OCI-LY1 (cell line): ENCODE measurements around the gene PTPRJ.

Experiments used
- H2AFZ ChIP-seq: fragments of 200-600 bp; sonication (generic), shearing (Covaris generic); 2 replicates; pipeline ENCODE4 v1.6.0; 2014; ENCODE audit warnings: antibody characterized with exemption, mild to moderate bottlenecking, low read length
- H3F3A ChIP-seq: fragments of 200-600 bp; sonication (generic), shearing (Covaris generic); 2 replicates; pipeline ENCODE4 v1.6.0; 2014; ENCODE audit warnings: mild to moderate bottlenecking, antibody characterized with exemption, low read length, moderate library complexity; ENCODE audit not compliant: insufficient read depth
- H3K27ac ChIP-seq: fragments of 200-600 bp; sonication (generic); 2 replicates; pipeline ENCODE4 v1.5.1; 2014; ENCODE audit warnings: low read length, mixed run types, mild to moderate bottlenecking, low read depth; ENCODE audit not compliant: poor library complexity, severe bottlenecking
- H3K27me3 ChIP-seq: fragments of 200-600 bp; sonication (generic); 2 replicates; pipeline ENCODE4 v1.6.0; 2014; ENCODE audit warnings: antibody characterized with exemption, mild to moderate bottlenecking, low read length, moderate library complexity; ENCODE audit not compliant: insufficient read depth
- H3K36me3 ChIP-seq: fragments of 200-600 bp; sonication (generic); 2 replicates; pipeline ENCODE4 v1.6.1; 2014; ENCODE audit warnings: mild to moderate bottlenecking, antibody characterized with exemption, low read length, moderate library complexity, mixed read lengths; ENCODE audit not compliant: insufficient read depth
- H3K4me1 ChIP-seq: fragments of 200-600 bp; sonication (generic); 2 replicates; pipeline ENCODE4 v1.5.1; 2014; ENCODE audit warnings: mild to moderate bottlenecking, low read length, moderate library complexity; ENCODE audit not compliant: insufficient read depth, severe bottlenecking
- H3K4me2 ChIP-seq: fragments of 200-600 bp; sonication (generic), shearing (Covaris generic); 2 replicates; pipeline ENCODE4 v1.6.1; 2014; ENCODE audit warnings: low read length
- H3K4me3 ChIP-seq: fragments of 200-600 bp; sonication (generic); 2 replicates; pipeline ENCODE4 v1.5.1; 2014; ENCODE audit warnings: low read length, low read depth, mild to moderate bottlenecking, mixed read lengths; ENCODE audit not compliant: poor library complexity, severe bottlenecking
- H3K79me2 ChIP-seq: fragments of 200-600 bp; shearing (Covaris generic); 2 replicates; pipeline ENCODE4 v1.6.1; 2016; ENCODE audit warnings: mixed run types, low read length, mixed read lengths; ENCODE audit not compliant: insufficient read depth
- H3K9ac ChIP-seq: fragments of 200-600 bp; sonication (generic), shearing (Covaris generic); 2 replicates; pipeline ENCODE4 v1.6.1; 2014; ENCODE audit warnings: mild to moderate bottlenecking, low read length, mixed read lengths
- H3K9me2 ChIP-seq: fragments of 200-600 bp; sonication (generic), shearing (Covaris generic); 2 replicates; pipeline ENCODE4 v1.6.1; 2014; ENCODE audit warnings: low read depth, mild to moderate bottlenecking, low read length, mixed read lengths
- H3K9me3 ChIP-seq: fragments of 200-600 bp; shearing (Covaris generic); 2 replicates; pipeline ENCODE4 v1.6.1; 2014; ENCODE audit warnings: low read length, mixed read lengths
- H4K20me1 ChIP-seq: fragments of 200-600 bp; sonication (generic), shearing (Covaris generic); 2 replicates; pipeline ENCODE4 v1.6.0; 2016; ENCODE audit warnings: mild to moderate bottlenecking, low read length; ENCODE audit not compliant: insufficient read depth
- EZH2 ChIP-seq: fragments of 200-600 bp; sonication (generic), shearing (Covaris generic); IDR thresholded peaks from 2 replicates; pipeline ENCODE4 v1.8.0; 2017; ENCODE audit warnings: borderline replicate concordance, mixed run types, mild to moderate bottlenecking, antibody characterized with exemption, low read length, moderate library complexity, mixed read lengths
- TF ChIP-seq, protein P1 (sequence below): fragments of 200-600 bp; sonication (generic), shearing (Covaris generic); IDR thresholded peaks from 2 replicates; pipeline ENCODE4 v1.5.1; 2017; ENCODE audit warnings: mild to moderate bottlenecking, antibody characterized with exemption, low read length, moderate library complexity, mixed read lengths

PTPRJ gene

DNA sequence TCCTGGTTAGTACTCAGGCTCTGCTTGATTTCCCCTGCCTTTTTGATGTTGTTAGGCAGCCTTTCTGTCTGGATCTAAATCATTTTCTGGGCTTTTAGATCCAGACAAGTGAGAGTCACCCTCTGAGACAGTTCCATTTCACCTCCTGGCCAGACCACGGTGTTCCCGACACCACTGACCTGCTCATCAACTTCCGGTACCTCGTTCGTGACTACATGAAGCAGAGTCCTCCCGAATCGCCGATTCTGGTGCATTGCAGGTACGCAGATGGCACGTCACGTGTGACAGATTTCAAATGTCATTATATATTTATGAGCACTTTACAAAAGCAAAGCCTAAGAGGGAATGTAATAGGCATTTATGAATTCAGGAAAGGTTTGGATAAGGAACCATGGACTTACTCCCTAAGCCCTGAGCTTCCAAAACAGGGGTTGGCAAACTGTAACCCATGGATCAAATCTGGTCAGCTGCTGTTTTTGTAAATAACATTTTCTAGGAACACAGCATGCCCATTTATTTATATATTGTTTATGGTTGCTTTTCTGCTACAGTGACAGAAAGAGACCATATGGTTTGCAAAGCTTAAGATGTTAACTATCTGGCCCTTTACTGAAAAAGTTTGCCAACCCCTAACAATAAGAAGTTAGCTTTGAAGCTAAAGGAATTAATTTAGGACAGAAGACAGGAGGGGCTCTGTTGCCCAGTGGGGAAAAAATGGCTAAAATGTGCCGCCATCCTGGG lies 183.2 kb downstream of the PTPRJ start:
- no peaks in the 10 kb centered on the region for H3F3A ChIP-seq
- no peak overlapping the region for H2AFZ ChIP-seq
- no peaks in the 10 kb centered on the region for H4K20me1 ChIP-seq
- H3K9ac ChIP-seq = no peak overlapping the region
- TF ChIP-seq, protein P1, sequence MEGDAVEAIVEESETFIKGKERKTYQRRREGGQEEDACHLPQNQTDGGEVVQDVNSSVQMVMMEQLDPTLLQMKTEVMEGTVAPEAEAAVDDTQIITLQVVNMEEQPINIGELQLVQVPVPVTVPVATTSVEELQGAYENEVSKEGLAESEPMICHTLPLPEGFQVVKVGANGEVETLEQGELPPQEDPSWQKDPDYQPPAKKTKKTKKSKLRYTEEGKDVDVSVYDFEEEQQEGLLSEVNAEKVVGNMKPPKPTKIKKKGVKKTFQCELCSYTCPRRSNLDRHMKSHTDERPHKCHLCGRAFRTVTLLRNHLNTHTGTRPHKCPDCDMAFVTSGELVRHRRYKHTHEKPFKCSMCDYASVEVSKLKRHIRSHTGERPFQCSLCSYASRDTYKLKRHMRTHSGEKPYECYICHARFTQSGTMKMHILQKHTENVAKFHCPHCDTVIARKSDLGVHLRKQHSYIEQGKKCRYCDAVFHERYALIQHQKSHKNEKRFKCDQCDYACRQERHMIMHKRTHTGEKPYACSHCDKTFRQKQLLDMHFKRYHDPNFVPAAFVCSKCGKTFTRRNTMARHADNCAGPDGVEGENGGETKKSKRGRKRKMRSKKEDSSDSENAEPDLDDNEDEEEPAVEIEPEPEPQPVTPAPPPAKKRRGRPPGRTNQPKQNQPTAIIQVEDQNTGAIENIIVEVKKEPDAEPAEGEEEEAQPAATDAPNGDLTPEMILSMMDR = no peak
- TF ChIP-seq EZH2 = no peak
- no peaks in the 10 kb centered on the region for H3K9me3 ChIP-seq
- H3K4me2 ChIP-seq = no peak overlapping the region
- no peaks in the 10 kb centered on the region for H3K9me2 ChIP-seq
- no peak overlapping the region for H3K4me3 ChIP-seq
- no peak overlapping the region for H3K27ac ChIP-seq
- no peaks in the 10 kb centered on the region for H3K79me2 ChIP-seq
- H3K4me1 ChIP-seq = no peaks in the 10 kb centered on the region
- peaks cover 95% of the 10 kb centered on the region for H3K36me3 ChIP-seq
- H3K27me3 ChIP-seq = no peaks in the 10 kb centered on the region

DNA sequence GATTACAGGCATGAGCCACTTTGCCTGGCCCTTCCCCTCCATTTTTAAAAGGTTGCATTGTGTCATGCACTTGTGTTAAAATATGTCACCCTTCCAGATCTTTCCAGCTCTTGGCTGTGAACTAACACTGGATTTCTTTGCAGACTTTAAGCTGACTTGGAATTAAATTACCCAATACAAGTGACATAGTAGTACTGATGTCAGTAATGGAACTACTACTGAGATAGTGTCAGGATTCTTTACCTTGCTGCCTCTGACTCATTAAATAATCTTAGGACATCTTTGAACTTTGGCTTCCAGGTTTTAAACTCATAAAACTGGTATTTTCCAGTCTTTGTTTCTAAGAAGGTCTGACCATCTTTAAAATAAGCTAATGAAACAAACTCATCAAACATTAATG lies 184.5 kb downstream of the PTPRJ start:
- Histone ChIP-seq H3K27me3 (no peaks in the 10 kb centered on the region), H3K4me2 (no peak overlapping the region), H3K79me2 (no peaks in the 10 kb centered on the region), H4K20me1 (no peaks in the 10 kb centered on the region), H3K36me3 (peaks cover 92% of the 10 kb centered on the region), H3K4me1 (peaks cover 5% of the 10 kb centered on the region), H3K9me3 (no peaks in the 10 kb centered on the region), H3K4me3 (no peak overlapping the region), H3K9ac (no peak overlapping the region), H3K9me2 (no peaks in the 10 kb centered on the region), H3F3A (no peaks in the 10 kb centered on the region), H3K27ac (no peak overlapping the region), H2AFZ (no peak overlapping the region)
- TF ChIP-seq, protein P1 = no peak
- TF ChIP-seq EZH2 = no peak

DNA sequence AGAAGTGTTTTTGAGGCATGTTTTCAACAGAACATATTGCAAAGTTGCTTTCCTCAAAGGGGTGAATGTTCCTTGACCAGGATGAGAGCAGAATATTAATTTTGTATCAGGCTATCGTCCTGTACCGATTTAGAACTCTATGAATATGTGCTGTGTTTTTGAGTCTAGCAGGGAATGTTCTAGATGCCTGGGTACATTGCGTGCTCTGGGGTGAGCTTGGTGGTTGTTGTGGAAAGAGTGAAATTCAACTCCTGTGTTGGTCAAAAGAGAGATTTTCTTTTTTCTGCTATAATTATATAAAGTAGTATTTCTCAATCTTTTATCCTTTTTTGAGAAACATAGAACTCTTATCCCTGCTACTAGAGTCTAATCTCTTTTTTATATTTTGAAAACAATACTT lies 185.1 kb downstream of the PTPRJ start:
- no peaks in the 10 kb centered on the region for H3K79me2 ChIP-seq
- TF ChIP-seq EZH2 = no peak
- TF ChIP-seq, protein P1 = no peak
- no peak overlapping the region for H2AFZ ChIP-seq
- H3K4me2 ChIP-seq = no peak overlapping the region
- H3K4me1 ChIP-seq = peaks cover 11% of the 10 kb centered on the region
- no peaks in the 10 kb centered on the region for H3K9me3 ChIP-seq
- no peaks in the 10 kb centered on the region for H3K27me3 ChIP-seq
- H3K4me3 ChIP-seq = no peak overlapping the region
- H3K36me3 ChIP-seq = peaks cover 87% of the 10 kb centered on the region
- H3F3A ChIP-seq = no peaks in the 10 kb centered on the region
- no peaks in the 10 kb centered on the region for H4K20me1 ChIP-seq
- no peak overlapping the region for H3K27ac ChIP-seq
- H3K9ac ChIP-seq = no peak overlapping the region
- no peaks in the 10 kb centered on the region for H3K9me2 ChIP-seq
